ENCODE data around the gene POPDC2. TPM values are rescaled to one million over a fixed set of nuclear protein-coding genes. Genes with fewer than 3 reads are reported as not detected.

Gene POPDC2
- total and polyA plus RNA-seq, 2 of the 4 experiments (the other 2 are of a cell fraction): under 0.01 to 0.29 TPM

- ATAC-seq (ENCODE audit: low read depth): no peak
- Histone ChIP-seq H3K56ac (ENCODE audit: extremely low read depth, insufficient read depth, low read length) (no peak overlapping the region), H3K4me2 (ENCODE audit: low read depth, low read length) (no peak overlapping the region), H3K14ac (replicated peaks; ENCODE audit: low read depth, low read length) (no peak overlapping the region), H3K9me1 (ENCODE audit: insufficient read depth, low read length) (no peaks in the 10 kb centered on the region), H3K4me3 (ENCODE audit: insufficient read depth, low read depth, low read length) (no peak overlapping the region), H2AFZ (replicated peaks; ENCODE audit: low read length, poor library complexity) (no peak overlapping the region), H2BK120ac (ENCODE audit: low read depth, low read length) (no peak overlapping the region), H4K91ac (ENCODE audit: insufficient read depth, low read depth, low read length) (no peak overlapping the region), H4K8ac (ENCODE audit: low read depth in 2 of 2, low read length in 2 of 2) (no peak overlapping the region), H3K9ac (ENCODE audit: low read depth, low read length) (no peak overlapping the region), H3K36me3 (ENCODE audit: control insufficient read depth, insufficient read depth, low read length) (no peaks in the 10 kb centered on the region), H3K27me3 (ENCODE audit: control insufficient read depth, insufficient read depth, low read length) (peaks cover 11% of the 10 kb centered on the region; the same call in 1 of the 2 replicates), H2BK5ac (ENCODE audit: low read depth, low read length, poor library complexity, severe bottlenecking) (no peak overlapping the region), H2BK15ac (ENCODE audit: low read depth, low read length) (no peak overlapping the region), H3K4ac (ENCODE audit: low read depth, low read length) (no peak overlapping the region), H2AK9ac (replicated peaks; ENCODE audit: low read depth, low read length, poor library complexity) (no peak overlapping the region), H3K4me1 (ENCODE audit: control insufficient read depth, insufficient read depth, low read length) (no peaks in the 10 kb centered on the region), H4K5ac (ENCODE audit: low read depth, low read length) (no peak overlapping the region), H2BK20ac (ENCODE audit: low read depth, low read length) (no peak overlapping the region), H3K27ac (ENCODE audit: insufficient read depth, low read length) (no peak overlapping the region), H4K20me1 (ENCODE audit: insufficient read depth, low read length) (no peaks in the 10 kb centered on the region), H3K9me3 (ENCODE audit: control insufficient read depth, insufficient read depth, low read length) (no peaks in the 10 kb centered on the region; the same call in 1 of the 2 replicates), H2AK5ac (ENCODE audit: low read depth, low read length) (no peak overlapping the region), H3K23ac (ENCODE audit: low read depth, low read length) (no peak overlapping the region), H3K79me1 (ENCODE audit: low read depth in 1 of 2, low read length in 2 of 2) (no peaks in the 10 kb centered on the region), H3K18ac (ENCODE audit: low read depth, low read length) (no peak overlapping the region)
- intact Hi-C loops (cut with micrococcal nuclease) (no loop called here), dilution Hi-C loops (cut with HindIII; ENCODE audit: low sequenced_read_pairs, unreplicated experiment) (no loop called here), in situ Hi-C loops (cut with MboI; ENCODE audit: low sequenced_read_pairs) (no loop called here)
- 57% methylated on average over 1 of the region's 7 CpGs; no CpG with 5 or more reads in 1 of the 2 experiments for WGBS, 2 experiments (ENCODE audit: extremely low coverage in 2 of 2, insufficient read length in 1 of 2)
- CTCF ChIA-PET: no interaction called here
- no peak for TF ChIP-seq MAFK (IDR thresholded peaks at IDR 0.05; ENCODE audit: low read depth, low read length)
- no peak for TF ChIP-seq RFX5 (IDR thresholded peaks at IDR 0.05; ENCODE audit: low read depth, low read length)
- no peak for TF ChIP-seq SMC3 (IDR thresholded peaks at IDR 0.05; ENCODE audit: low read depth, low read length)
- TF ChIP-seq RAD21 (IDR thresholded peaks at IDR 0.05; ENCODE audit: low read length): no peak
- no peak for TF ChIP-seq BHLHE40 (IDR thresholded peaks at IDR 0.05; ENCODE audit: low read depth, low read length)
- TF ChIP-seq RCOR1 (IDR thresholded peaks at IDR 0.05; ENCODE audit: insufficient replicate concordance, low read length): no peak
- TF ChIP-seq, protein P1, sequence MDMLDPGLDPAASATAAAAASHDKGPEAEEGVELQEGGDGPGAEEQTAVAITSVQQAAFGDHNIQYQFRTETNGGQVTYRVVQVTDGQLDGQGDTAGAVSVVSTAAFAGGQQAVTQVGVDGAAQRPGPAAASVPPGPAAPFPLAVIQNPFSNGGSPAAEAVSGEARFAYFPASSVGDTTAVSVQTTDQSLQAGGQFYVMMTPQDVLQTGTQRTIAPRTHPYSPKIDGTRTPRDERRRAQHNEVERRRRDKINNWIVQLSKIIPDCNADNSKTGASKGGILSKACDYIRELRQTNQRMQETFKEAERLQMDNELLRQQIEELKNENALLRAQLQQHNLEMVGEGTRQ (IDR thresholded peaks at IDR 0.05; ENCODE audit: low read depth, low read length): no peak
- TF ChIP-seq NFE2L2 (IDR thresholded peaks at IDR 0.05; ENCODE audit: low read depth, low read length): no peak
- no peak for TF ChIP-seq FOS (IDR thresholded peaks at IDR 0.05; ENCODE audit: low read depth, low read length)
- TF ChIP-seq CHD1 (IDR thresholded peaks at IDR 0.05; ENCODE audit: low read depth, low read length): no peak
- no peak for TF ChIP-seq MAZ (IDR thresholded peaks at IDR 0.05; ENCODE audit: borderline replicate concordance, low read depth, low read length)
- no peak for TF ChIP-seq MXI1 (IDR thresholded peaks at IDR 0.05; ENCODE audit: borderline replicate concordance, low read depth, low read length)
- no peak for TF ChIP-seq POLR2A (IDR thresholded peaks at IDR 0.05; ENCODE audit: low read depth, low read length)
- TF ChIP-seq CEBPB (IDR thresholded peaks at IDR 0.05; ENCODE audit: low read depth, low read length): no peak
- TF ChIP-seq, protein P2, sequence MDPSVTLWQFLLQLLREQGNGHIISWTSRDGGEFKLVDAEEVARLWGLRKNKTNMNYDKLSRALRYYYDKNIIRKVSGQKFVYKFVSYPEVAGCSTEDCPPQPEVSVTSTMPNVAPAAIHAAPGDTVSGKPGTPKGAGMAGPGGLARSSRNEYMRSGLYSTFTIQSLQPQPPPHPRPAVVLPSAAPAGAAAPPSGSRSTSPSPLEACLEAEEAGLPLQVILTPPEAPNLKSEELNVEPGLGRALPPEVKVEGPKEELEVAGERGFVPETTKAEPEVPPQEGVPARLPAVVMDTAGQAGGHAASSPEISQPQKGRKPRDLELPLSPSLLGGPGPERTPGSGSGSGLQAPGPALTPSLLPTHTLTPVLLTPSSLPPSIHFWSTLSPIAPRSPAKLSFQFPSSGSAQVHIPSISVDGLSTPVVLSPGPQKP (IDR thresholded peaks at IDR 0.05; ENCODE audit: borderline replicate concordance, low read depth, low read length): no peak
- TF ChIP-seq, protein P3, sequence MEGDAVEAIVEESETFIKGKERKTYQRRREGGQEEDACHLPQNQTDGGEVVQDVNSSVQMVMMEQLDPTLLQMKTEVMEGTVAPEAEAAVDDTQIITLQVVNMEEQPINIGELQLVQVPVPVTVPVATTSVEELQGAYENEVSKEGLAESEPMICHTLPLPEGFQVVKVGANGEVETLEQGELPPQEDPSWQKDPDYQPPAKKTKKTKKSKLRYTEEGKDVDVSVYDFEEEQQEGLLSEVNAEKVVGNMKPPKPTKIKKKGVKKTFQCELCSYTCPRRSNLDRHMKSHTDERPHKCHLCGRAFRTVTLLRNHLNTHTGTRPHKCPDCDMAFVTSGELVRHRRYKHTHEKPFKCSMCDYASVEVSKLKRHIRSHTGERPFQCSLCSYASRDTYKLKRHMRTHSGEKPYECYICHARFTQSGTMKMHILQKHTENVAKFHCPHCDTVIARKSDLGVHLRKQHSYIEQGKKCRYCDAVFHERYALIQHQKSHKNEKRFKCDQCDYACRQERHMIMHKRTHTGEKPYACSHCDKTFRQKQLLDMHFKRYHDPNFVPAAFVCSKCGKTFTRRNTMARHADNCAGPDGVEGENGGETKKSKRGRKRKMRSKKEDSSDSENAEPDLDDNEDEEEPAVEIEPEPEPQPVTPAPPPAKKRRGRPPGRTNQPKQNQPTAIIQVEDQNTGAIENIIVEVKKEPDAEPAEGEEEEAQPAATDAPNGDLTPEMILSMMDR (conservative IDR thresholded peaks at IDR 0.05; ENCODE audit: low read depth, low read length): no peak
- DNase-seq: no peak
- BruUV-seq (replicated peaks): no TSS peak
- POLR2A ChIA-PET (ENCODE audit: unreplicated experiment): no interaction called here
Measured at GRCh38 chr3:119619094-119619493, 41.3 kb downstream of the POPDC2 start.
